Uterus (tissue), 2 donors: Measurements from ENCODE around the gene TTC1.

Experiments
- CTCF ChIP-seq, 4 experiments: fragments of 200-600 bp in 2 of 4; fragments of 450-650 bp in 2 of 4; sonication (generic) in 2 of 4; IDR thresholded peaks; one replicate each; pipeline ENCODE4 v1.5.1; 2016 to 2019; ENCODE audit warnings: antibody characterized with exemption in 4 of 4, mild to moderate bottlenecking in 2 of 4, moderate library complexity in 1 of 4
- POLR2A ChIP-seq, 2 donors: fragments of 450-650 bp; IDR thresholded peaks; one replicate each; pipeline ENCODE4 v1.6.1; 2016; ENCODE audit warnings: antibody characterized with exemption in 2 of 2, mild to moderate bottlenecking in 1 of 2, moderate library complexity in 1 of 2

GRCh38 chr5:160021831-160022446, 13.0 kb downstream of the TTC1 start:
- TF ChIP-seq CTCF (IDR thresholded peaks at IDR 0.05), result peak; percentile 71 to 84 (median 80)
- no peak for TF ChIP-seq POLR2A (IDR thresholded peaks at IDR 0.05)
